ENCODE data around the gene NKD2. TPM values are rescaled to one million over a fixed set of nuclear protein-coding genes. Genes with fewer than 3 reads are reported as not detected.

Gene NKD2
- polyA plus RNA-seq, 1 donor (not counting 4 experiments of a cell fraction or from before 2014, with no cell fraction given): not detected

DNA sequence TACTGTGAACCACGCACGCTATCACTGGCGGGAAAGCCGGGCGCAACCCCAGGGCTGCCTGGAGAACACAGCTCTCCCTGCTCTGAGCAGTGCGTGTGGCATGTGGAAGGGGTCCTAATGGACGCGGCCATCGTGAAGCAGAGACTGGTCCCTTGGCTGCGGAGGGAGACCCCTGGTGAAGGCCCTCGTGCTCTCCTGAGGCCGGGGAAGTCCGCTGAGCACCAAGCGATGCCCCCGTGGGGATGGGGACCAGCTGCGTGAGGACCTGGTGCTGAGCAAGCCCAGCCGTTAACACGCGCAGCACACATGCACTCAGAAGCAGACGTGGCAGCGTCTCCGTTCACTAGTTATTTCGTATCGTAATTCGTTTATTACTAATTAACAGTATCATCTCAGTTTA, 78.8 kb downstream of the NKD2 start:
- no peaks in the 10 kb centered on the region for H3K4me1 ChIP-seq (ENCODE audit: control insufficient read depth, extremely low read depth, insufficient read depth, low read length)
- no peaks in the 10 kb centered on the region for H3K9me1 ChIP-seq (ENCODE audit: control insufficient read depth, extremely low read depth, insufficient read depth, low read length)
- no peaks in the 10 kb centered on the region for H4K20me1 ChIP-seq (ENCODE audit: control insufficient read depth, extremely low read depth, insufficient read depth, low read length)
- no peak for TF ChIP-seq EZH2 (IDR thresholded peaks at IDR 0.05; ENCODE audit: low read length)
- TF ChIP-seq, protein P1, sequence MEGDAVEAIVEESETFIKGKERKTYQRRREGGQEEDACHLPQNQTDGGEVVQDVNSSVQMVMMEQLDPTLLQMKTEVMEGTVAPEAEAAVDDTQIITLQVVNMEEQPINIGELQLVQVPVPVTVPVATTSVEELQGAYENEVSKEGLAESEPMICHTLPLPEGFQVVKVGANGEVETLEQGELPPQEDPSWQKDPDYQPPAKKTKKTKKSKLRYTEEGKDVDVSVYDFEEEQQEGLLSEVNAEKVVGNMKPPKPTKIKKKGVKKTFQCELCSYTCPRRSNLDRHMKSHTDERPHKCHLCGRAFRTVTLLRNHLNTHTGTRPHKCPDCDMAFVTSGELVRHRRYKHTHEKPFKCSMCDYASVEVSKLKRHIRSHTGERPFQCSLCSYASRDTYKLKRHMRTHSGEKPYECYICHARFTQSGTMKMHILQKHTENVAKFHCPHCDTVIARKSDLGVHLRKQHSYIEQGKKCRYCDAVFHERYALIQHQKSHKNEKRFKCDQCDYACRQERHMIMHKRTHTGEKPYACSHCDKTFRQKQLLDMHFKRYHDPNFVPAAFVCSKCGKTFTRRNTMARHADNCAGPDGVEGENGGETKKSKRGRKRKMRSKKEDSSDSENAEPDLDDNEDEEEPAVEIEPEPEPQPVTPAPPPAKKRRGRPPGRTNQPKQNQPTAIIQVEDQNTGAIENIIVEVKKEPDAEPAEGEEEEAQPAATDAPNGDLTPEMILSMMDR (optimal IDR thresholded peaks at IDR 0.05 in 1 of 3, IDR thresholded peaks at IDR 0.05 in 1 of 3, conservative IDR thresholded peaks at IDR 0.05 in 1 of 3; ENCODE audit: extremely low read depth in 1 of 3, insufficient read depth in 2 of 3, low read length in 3 of 3): no peak
- no peak overlapping the region for H3K9ac ChIP-seq (ENCODE audit: control insufficient read depth, extremely low read depth, insufficient read depth, low read length)
- no peak overlapping the region for H3K4me3 ChIP-seq (ENCODE audit: control insufficient read depth in 2 of 3, extremely low read depth in 1 of 3, insufficient read depth in 2 of 3, low read depth in 1 of 3, low read length in 3 of 3)
- H2AFZ ChIP-seq (ENCODE audit: control insufficient read depth, low read length): no peak overlapping the region
- H3K27ac ChIP-seq (ENCODE audit: control insufficient read depth, insufficient read depth, low read length): no peak overlapping the region
- H3K36me3 ChIP-seq (ENCODE audit: control insufficient read depth in 2 of 2, extremely low read depth in 1 of 2, insufficient read depth in 2 of 2, low read length in 2 of 2): peaks cover 0 to 5% of the 10 kb centered on the region in 2 experiments
- dilution Hi-C loops (cut with MboI; ENCODE audit: extremely low pct_ligation_motif_present, low sequenced_read_pairs): no loop called here
- DNase-seq (ENCODE audit: low read depth, low spot score) (no peak), FAIRE-seq (no peak)
- no peaks in the 10 kb centered on the region for H3K9me3 ChIP-seq (ENCODE audit: control insufficient read depth, low read depth, low read length)
- no peaks in the 10 kb centered on the region for H3K79me2 ChIP-seq (ENCODE audit: control insufficient read depth, insufficient read depth, low read length)
- no peaks in the 10 kb centered on the region for H3K27me3 ChIP-seq (ENCODE audit: control insufficient read depth, extremely low read depth, insufficient read depth, low read length)
- H3K4me2 ChIP-seq (ENCODE audit: control insufficient read depth, extremely low read depth, insufficient read depth, low read depth, low read length): no peak overlapping the region

DNA sequence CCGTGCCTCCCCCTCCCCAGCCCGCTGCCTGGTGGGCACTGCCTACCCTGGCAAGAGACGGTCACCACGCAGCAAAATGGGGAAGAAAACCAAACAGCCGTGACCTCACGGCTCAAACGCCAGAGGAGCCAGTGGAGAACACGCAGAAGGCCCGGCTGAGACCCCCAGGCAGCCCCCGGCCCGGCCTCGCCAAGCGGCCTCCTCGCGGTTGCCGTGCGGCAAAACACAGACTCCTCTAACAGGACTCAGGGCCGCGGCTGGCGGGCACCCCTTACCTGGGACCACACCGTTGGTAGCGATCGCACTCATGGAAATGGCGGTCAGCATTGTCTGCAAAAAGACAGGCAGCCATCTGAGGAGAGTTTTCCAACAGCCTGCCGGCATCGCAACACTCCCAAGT, 79.4 kb downstream of the NKD2 start:
- no peak for DNase-seq (ENCODE audit: low read depth, low spot score)
- H3K27ac ChIP-seq (ENCODE audit: control insufficient read depth, insufficient read depth, low read length): no peak overlapping the region

More for the DNA sequence above, 79.4 kb downstream of the NKD2 start:
- no peak for FAIRE-seq
- H3K79me2 ChIP-seq (ENCODE audit: control insufficient read depth, insufficient read depth, low read length): no peaks in the 10 kb centered on the region
- H3K9me3 ChIP-seq (ENCODE audit: control insufficient read depth, low read depth, low read length): no peaks in the 10 kb centered on the region
- no peak overlapping the region for H3K9ac ChIP-seq (ENCODE audit: control insufficient read depth, extremely low read depth, insufficient read depth, low read length)
- no peak overlapping the region for H3K4me2 ChIP-seq (ENCODE audit: control insufficient read depth, extremely low read depth, insufficient read depth, low read depth, low read length)
- H3K4me3 ChIP-seq (ENCODE audit: control insufficient read depth in 2 of 3, extremely low read depth in 1 of 3, insufficient read depth in 2 of 3, low read depth in 1 of 3, low read length in 3 of 3): no peak overlapping the region
- dilution Hi-C loops (cut with MboI; ENCODE audit: extremely low pct_ligation_motif_present, low sequenced_read_pairs): no loop called here
- no peaks in the 10 kb centered on the region for H3K9me1 ChIP-seq (ENCODE audit: control insufficient read depth, extremely low read depth, insufficient read depth, low read length)
- H3K27me3 ChIP-seq (ENCODE audit: control insufficient read depth, extremely low read depth, insufficient read depth, low read length): no peaks in the 10 kb centered on the region
- no peaks in the 10 kb centered on the region for H4K20me1 ChIP-seq (ENCODE audit: control insufficient read depth, extremely low read depth, insufficient read depth, low read length)
- no peak for TF ChIP-seq EZH2 (IDR thresholded peaks at IDR 0.05; ENCODE audit: low read length)
- TF ChIP-seq, protein P1 (optimal IDR thresholded peaks at IDR 0.05 in 1 of 3, IDR thresholded peaks at IDR 0.05 in 1 of 3, conservative IDR thresholded peaks at IDR 0.05 in 1 of 3; ENCODE audit: extremely low read depth in 1 of 3, insufficient read depth in 2 of 3, low read length in 3 of 3): no peak
- peaks cover 0 to 5% of the 10 kb centered on the region in 2 experiments for H3K36me3 ChIP-seq (ENCODE audit: control insufficient read depth in 2 of 2, extremely low read depth in 1 of 2, insufficient read depth in 2 of 2, low read length in 2 of 2)
- no peaks in the 10 kb centered on the region for H3K4me1 ChIP-seq (ENCODE audit: control insufficient read depth, extremely low read depth, insufficient read depth, low read length)
- H2AFZ ChIP-seq (ENCODE audit: control insufficient read depth, low read length): no peak overlapping the region

Small RNA genes within 50 kb of the gene (small RNA-seq; reads per million reads assigned to genes)
- gene MIR4635 (ENCODE audit: insufficient read length in 3 of 3, low read depth in 3 of 3, low replicate concordance in 1 of 3): 0 reads per million in 3 experiments

Other genes starting within 250 kb of the NKD2 start
- gene ZDHHC11B, start 224.1 kb upstream of the NKD2 start, polyA plus RNA-seq: 0.14 to 0.18 TPM in 2 of 3 replicates, not detected in the other
- 0.29 to 0.62 TPM (median 0.33 TPM) in 3 replicates for gene ZDHHC11, start 157.8 kb upstream of the NKD2 start, polyA plus RNA-seq
- 9.0 to 14.4 TPM (median 10.1 TPM) in 3 replicates for gene BRD9, start 116.0 kb upstream of the NKD2 start, polyA plus RNA-seq
- 11.2 to 37.8 TPM (median 26.1 TPM) in 3 replicates for gene TRIP13, start 115.9 kb upstream of the NKD2 start, polyA plus RNA-seq
- 1.5 to 2.4 TPM (median 2.3 TPM) in 3 replicates for gene SLC12A7, start 103.3 kb downstream of the NKD2 start, polyA plus RNA-seq
- gene SLC6A19, start 192.8 kb downstream of the NKD2 start, polyA plus RNA-seq: not detected in 3 replicates
- not detected in 3 replicates for gene SLC6A18, start 216.6 kb downstream of the NKD2 start, polyA plus RNA-seq